SK-N-MC (cell line): Measurements from ENCODE around the gene FRMD3.

Experiments used
- EZH2 ChIP-seq: fragments of 200-600 bp; sonication (generic); IDR thresholded peaks from one replicate; pipeline ENCODE4 v1.6.1; 2017; ENCODE audit warnings: antibody characterized with exemption
- FOXP2 ChIP-seq: optimal IDR thresholded peaks from 2 replicates; pipeline ENCODE3; 2011; ENCODE audit warnings: mild to moderate bottlenecking, moderate library complexity; ENCODE audit not compliant: insufficient read depth; ENCODE audit errors: extremely low read length, control extremely low read depth
- POLR2AphosphoS5 ChIP-seq: IDR thresholded peaks from 2 replicates; pipeline ENCODE4 v1.6.1; 2012; ENCODE audit warnings: mild to moderate bottlenecking, low read depth, low read length, borderline replicate concordance

GRCh38 chr9:83296123-83296522 lies 242.1 kb downstream of the FRMD3 start:
- TF ChIP-seq FOXP2, result no peak
- no peak for TF ChIP-seq POLR2AphosphoS5
- TF ChIP-seq EZH2, result no peak
